Glomerular visceral epithelial cell (primary cell): Measurements from ENCODE around the gene C19orf67.

Experiments used
- DNase-seq: peaks from one replicate; pipeline ENCODE4 v3.0.0-alpha.2; 2016; ENCODE audit errors: extremely low spot score

The C19orf67 gene

GRCh38 chr19:14085309-14085995 is at the start of gene C19orf67:
Gene C19orf67 (minus strand): TSS chr19:14085783. CDS start chr19:14085627, 156 bp downstream.
- no peak for DNase-seq

GRCh38 chr19:14135355-14135754 is 49.8 kb upstream of the C19orf67 start:
- DNase-seq = no peak

DNA sequence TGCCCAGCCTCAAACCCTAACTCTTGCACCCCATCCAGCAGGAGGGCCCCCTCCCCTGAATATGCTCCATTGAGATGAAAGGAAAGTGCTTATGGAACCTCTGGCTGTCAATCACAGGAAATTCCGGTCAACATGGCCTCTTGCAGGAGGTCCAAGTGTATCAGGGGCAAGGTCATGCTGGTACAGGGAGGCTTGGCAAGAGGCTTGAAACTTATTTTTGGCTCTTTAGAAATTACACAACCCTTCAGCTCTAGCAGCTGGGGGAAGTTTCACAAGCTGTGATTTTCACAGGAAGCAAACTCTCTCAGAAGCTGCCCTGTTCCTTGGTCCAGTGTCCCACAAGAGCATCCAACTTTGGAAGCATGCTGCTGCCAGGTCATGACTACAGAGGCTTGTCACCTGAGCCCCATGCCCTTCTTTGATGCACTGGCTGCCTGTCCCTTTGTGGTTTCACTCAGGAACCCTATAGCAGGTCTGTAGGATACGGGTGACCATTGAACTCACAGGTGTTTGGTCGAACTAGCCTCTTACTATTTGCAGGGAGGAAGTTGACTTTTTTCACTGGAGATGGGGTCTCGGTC is 42.4 kb upstream of the C19orf67 start:
- no peak for DNase-seq

GRCh38 chr19:14127176-14127575 is 41.6 kb upstream of the C19orf67 start:
- no peak for DNase-seq

GRCh38 chr19:14122924-14123323 is 37.3 kb upstream of the C19orf67 start:
- no peak for DNase-seq

DNA sequence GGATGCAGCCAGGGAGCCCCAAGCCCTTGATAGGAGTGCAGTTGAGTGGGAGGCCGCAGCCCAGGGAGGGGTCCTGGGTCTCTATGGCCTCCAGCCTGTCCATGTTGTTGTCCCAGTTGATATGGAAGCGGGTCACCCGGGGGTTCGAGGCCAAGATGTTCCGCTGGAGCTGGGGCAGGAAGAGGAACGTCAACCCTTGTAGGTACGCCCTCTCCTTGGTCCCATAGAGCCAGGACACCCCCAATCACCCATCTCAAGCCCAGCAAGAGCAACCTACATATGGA is 34.9 kb upstream of the C19orf67 start:
- no peak for DNase-seq

- DNase-seq = no peak
These were observed 34.3 kb upstream of the C19orf67 start for GRCh38 chr19:14119644-14120496.

DNA sequence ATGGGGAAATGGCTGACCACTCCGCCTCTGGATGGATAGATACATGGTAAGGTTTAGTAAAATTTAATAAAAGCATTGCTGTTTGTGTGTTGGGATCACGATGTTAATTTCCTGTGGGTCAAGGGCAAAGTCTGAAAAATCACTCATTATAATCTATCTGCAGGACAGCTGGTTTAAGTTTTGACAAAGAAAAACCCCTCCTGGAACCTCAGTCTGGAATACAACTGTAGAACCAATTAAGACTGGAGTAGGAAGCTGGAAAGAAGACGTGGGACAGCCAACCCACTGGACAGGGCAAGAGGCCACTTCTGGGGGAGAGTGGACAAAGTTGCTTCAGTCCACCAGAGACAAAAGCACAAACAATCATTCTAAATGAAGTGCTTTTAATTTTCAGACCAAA is 33.6 kb upstream of the C19orf67 start:
- DNase-seq = no peak

DNA sequence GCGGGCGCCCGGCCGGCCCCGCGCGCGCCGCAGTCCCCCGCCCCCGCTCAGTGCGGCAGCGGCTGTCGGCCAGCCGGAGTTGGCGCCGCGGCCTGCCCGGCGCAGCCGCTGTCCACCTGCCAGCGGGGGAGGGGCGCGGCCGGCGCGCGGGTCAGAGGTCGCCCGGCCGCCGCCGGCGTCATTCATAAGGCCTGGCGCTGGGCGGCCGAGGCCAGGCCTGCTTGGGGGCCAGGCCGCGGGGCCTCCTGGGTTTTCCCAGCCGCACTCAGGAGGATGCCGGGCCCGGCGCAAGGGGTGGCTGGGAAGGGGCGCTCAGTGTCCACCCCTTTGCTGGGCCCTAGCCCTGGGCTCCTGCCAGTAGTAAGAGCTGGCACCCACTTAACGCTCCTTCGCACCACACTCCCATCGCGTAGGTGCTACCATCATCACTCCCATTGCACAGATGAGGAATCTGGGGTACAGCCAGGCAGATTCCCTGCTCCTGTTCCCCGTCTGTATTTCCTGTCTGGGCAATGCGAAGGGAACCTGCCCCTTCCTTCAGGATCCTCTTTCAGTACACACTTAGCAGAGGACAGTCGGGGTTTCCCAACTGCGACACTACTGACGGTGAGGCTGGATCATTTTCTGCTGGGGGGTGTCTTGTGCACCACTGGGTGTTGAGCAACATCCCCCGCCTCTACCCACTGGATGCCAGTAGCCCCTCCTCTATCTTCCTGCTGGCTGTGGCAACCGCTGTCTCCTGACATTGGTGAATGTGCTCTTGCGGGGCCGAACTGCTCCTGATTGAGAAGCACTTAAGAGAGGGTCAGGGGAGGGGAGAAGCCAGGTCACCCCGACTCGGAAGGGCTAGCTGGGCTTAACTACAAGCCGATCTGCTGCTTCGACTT is 32.8 kb upstream of the C19orf67 start:
- peak; percentile 76 for DNase-seq

DNA sequence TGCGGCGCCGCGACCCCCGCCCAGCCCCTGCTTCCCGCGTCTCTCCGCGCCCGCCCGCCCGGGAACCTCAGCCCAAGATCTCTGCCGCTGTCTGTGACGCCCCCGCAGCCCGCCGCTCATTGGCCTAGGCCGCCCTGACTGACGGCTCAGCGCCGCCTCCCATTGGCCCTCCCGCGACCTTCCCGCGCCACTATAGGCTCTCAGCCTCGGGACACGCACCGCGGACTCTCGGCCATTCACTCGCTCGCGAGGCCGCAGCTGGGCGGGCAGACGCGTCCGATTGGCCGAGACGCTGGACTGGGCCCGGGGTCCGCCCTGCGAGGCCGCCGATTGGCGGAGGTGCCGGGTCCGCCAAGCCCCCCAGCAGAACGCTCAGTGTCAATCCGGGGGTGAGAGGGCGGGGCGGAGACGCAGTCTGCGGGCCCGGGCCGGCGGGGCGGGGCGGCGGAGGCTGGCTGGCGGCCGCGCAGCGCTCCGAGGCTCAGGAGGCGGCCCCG is 32.1 kb upstream of the C19orf67 start, which contains the start of gene PRKACA:
Gene PRKACA, minus strand, starts transcription at position 95 of the 497 bp plus-strand sequence. CDS start 215 bp downstream, outside the sequence.
- DNase-seq = peak; percentile 99

GRCh38 chr19:14116918-14117578 is 31.5 kb upstream of the C19orf67 start:
- DNase-seq = no peak

DNA sequence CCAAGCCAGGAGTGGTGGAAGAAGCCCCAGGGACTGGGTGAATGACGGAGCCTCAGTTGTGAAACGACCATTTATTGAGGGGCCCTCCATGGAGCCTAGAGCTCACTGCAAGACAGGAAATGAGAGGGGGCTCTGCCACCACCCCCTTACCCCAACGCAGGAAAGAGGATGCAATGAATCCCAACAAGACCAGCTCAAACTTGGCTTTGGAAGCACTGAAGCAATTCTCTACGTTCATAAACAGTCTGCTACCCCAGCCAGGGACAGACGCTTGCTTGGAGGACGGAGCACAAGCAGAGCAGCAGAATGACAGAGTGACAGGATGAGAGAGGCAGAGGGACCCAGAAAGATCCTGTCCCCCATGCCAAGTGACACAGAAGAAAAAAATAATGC is 30.9 kb upstream of the C19orf67 start:
- no peak for DNase-seq

DNA sequence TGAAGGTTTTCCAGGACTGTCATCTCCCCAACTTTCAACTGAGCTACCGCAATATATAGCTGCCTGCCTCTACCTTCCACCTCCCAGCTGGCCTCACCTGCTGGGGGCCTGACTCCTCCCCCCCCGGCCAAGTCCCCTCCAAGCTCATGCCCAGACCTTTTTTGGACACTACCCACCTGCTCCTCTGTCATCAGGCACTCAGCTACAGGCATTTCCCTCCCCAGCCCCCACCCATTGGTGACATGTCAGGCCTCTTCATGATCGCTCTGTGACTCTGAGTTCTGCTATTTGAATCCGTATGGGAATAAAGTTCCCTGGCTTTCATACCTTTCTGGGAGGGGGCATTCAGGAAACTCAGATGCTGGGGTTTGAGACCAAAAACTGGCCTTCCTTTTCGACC is 30.2 kb upstream of the C19orf67 start:
- DNase-seq = no peak

DNA sequence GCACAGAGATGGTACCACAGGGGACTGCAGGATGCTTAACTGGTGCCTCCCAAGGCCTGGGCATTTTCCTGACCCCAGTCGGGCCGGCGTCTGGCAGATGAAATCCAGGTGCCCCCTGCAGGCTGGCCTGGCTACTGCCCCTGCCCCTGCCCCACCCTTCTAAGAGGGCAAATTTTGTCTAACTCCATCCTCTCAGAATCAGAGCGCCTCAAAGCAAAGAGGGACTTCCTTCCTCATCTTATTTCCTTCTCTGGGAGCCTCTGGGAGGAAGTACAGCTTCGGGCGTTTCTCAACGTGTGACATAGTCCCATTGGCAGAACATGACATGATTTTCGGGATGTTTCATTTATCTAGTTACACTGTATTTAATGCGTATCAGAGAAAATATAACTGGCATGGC is 29.3 kb upstream of the C19orf67 start:
- peak; percentile 35 for DNase-seq

GRCh38 chr19:14114439-14114838 is 28.9 kb upstream of the C19orf67 start:
- DNase-seq = no peak

- DNase-seq = no peak
These were observed 28.3 kb upstream of the C19orf67 start for GRCh38 chr19:14113762-14114414.

- DNase-seq = no peak
These were observed 27.3 kb upstream of the C19orf67 start for GRCh38 chr19:14112809-14113385.

- no peak for DNase-seq
These were observed 26.6 kb upstream of the C19orf67 start for GRCh38 chr19:14112051-14112808.

GRCh38 chr19:14111486-14111885 is 25.9 kb upstream of the C19orf67 start:
- no peak for DNase-seq
